GM13977 (cell line): Measurements from ENCODE around the gene CABP7.

Experiments
- DNase-seq: peaks from one replicate; pipeline ENCODE4 v3.0.0; 2012; ENCODE audit warnings: low spot score
- in situ Hi-C: fragments of 300-500 bp; cut with MboI; formaldehyde crosslinking; loops from one replicate; pipeline ENCODE4 v1.12.0; 2022; ENCODE audit warnings: low sequenced_read_pairs, low pct_unique_long_range_greater_than_20kb, mixed read lengths, inconsistent platforms; ENCODE audit not compliant: unreplicated experiment
- TF ChIP-seq, protein P1 (sequence below): IDR thresholded peaks from 2 replicates; pipeline ENCODE4 v1.5.1; 2012; ENCODE audit warnings: mild to moderate bottlenecking, control low read depth; ENCODE audit not compliant: insufficient read depth; ENCODE audit errors: extremely low read depth, missing control alignments

CABP7 gene

DNA sequence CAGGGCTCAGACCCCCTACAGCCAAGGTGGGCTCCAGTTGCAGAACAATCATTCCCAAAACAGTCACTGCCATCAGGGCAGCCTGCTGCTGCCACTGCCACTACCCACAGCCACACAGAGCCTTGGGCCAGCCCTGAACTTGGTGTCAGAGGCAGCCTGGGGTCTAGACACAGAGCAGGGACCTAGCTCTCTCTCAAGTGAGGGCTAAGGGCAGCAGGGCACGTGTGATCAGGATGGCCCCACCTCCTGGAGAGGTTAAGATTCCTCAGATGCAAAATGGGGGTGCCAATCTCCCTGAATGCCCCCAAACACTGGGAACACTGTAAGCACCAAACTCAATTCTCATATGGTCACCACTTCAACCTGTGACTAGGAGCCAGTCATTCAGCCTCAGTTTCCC, 15.6 kb downstream of the CABP7 start:
- in situ Hi-C loops: no loop called here
- no peak for DNase-seq
- TF ChIP-seq, protein P1, sequence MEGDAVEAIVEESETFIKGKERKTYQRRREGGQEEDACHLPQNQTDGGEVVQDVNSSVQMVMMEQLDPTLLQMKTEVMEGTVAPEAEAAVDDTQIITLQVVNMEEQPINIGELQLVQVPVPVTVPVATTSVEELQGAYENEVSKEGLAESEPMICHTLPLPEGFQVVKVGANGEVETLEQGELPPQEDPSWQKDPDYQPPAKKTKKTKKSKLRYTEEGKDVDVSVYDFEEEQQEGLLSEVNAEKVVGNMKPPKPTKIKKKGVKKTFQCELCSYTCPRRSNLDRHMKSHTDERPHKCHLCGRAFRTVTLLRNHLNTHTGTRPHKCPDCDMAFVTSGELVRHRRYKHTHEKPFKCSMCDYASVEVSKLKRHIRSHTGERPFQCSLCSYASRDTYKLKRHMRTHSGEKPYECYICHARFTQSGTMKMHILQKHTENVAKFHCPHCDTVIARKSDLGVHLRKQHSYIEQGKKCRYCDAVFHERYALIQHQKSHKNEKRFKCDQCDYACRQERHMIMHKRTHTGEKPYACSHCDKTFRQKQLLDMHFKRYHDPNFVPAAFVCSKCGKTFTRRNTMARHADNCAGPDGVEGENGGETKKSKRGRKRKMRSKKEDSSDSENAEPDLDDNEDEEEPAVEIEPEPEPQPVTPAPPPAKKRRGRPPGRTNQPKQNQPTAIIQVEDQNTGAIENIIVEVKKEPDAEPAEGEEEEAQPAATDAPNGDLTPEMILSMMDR: no peak

DNA sequence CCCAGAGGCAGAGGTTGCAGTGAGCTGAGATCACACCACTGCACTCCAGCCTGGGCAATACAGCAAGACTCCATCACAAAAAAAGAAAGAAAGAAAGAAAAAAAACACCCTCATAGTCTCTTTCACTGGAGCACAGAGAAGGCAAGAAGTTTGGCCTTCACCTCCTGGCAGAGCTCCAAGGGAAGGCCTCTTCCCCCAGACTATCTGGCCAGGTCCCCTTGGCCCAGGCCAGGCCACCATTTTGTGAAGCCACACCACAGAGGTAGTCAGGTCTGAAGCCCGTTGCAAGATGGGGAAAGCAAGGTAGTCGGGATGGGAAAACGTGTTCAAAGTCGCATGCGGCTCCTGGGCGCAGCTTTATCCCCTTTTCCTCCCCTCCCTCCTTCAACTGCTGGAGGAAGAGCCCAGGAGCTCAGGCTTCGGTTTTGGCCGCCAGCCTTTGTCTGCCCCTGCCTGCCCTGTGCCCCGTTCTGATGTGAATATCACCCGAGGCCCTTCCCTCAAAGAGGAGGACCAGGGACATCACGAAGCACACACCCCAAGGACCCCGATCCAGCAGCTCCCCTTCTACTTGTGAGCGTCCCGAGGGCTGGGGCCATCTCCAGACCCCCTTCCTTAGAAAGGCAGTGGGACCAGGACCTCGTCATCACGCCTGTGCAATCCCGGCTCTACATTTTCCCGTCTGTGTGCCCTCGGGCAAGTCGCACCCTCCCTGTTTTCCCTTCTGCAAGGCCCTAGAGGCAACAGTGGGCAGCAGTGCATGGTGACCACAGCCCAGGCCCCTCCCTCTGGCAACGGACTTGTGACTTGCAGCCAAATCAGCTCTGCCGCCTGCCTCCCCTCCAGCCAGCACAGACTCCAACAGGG, 17.7 kb downstream of the CABP7 start:
- in situ Hi-C loops: no loop called here
- DNase-seq: no peak
- TF ChIP-seq, protein P1: no peak

DNA sequence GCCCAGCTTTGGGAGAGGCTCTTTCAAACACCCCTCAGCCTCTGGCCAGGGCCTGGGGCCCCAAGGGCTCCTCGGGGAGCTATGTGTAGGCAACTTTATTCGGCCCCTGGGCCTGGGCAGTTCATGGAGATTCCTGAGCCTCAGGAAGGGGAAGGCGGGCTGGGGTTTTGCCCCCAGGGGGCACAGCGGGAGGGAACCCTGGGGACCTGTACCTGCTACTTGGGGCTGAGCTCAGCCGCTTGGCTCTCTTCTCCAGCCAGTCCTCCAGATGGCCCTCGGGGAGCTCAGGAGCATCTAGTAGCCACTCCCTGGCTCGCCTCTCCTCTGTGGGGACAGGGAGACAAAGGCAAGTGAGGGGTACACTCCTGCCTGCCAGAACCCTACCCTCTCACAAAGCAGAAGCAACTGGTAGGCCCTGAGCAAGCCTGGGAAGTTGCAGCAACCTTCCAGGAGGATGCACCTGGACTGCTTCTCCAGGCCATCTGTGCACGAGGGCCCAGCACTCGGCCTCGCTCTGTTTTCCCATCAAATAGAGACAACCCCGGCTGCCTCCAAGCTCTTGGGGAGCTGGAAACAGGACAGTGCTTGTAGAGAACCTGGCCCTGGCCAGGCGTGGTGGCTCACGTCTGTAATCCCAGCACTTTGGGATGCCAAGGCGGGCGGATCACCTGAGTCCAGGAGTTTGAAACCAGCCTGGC, 18.5 kb downstream of the CABP7 start:
- DNase-seq: no peak
- TF ChIP-seq, protein P1: no peak
- in situ Hi-C loops: no loop called here

DNA sequence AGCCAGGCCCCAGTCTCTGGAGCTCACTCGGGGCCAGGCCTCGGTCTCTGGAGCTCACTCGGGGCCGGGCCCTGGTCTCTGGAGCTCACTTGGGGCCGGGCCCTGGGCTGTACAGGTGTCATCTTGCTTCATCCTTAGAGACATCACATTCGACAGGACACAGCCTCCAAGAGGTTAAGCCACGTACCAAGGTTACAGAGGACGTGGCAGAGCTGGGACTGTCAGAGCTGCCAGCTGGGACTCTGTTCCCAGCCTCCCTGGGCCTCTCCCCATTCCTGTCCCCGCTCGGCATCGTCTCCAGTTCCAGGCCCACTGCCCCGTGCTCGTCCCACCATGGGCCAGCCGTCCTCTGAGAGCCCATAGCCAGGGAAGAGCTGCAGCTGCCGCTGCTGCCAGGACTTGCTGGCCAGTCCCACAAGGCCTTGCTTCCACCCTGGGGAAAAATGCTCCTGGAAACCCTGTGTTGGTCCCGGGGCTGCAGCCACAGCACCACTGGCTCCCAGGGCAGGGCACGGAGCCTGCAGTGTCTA, 19.6 kb downstream of the CABP7 start:
- TF ChIP-seq, protein P1: no peak
- in situ Hi-C loops: no loop called here
- no peak for DNase-seq

DNA sequence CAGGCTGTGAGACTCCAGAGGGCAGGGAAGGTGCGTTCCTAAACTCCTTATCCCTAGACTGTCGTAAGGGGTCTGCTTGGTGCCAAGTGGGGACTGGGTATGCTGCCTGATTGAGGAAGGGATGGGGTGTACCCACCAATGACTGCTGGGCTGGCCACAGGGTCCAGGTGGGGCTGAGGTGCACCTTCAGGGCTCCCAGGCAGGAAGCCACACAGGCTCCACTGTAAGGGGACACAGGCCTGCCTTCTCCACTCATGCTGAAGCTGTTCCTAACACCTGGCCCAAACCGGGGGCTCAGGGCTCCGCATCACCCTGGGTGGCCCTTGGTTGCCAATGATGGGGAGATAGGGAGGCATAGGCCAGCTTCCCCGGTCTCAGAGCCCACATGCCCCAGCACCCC, 20.4 kb downstream of the CABP7 start:
- no peak for DNase-seq
- TF ChIP-seq, protein P1: no peak
- in situ Hi-C loops: no loop called here

DNA sequence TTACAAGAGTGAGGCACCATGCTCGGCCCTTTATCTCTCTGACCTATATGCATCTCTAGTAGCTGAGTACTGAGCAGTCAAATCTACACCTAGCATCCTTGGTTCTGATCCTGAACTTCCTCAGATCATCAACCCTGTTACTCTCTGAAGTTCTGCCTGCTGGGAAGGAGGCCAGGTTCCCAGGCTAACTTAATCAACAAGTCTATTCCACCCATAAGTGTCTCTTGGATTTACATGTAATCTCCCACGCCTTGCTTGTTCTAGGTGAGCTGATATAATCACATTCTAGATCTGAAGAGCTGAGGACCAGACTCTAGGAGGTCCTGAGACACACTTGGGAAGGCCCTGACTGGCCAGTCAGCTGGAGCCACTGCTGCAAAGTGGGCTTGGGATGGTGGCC, 22.1 kb downstream of the CABP7 start:
- no peak for DNase-seq
- in situ Hi-C loops: no loop called here
- TF ChIP-seq, protein P1: no peak
